T47D (cell line): ENCODE measurements around the gene CBX4.

Experiments
- DNase-seq, 2 experiments: peaks; one replicate each; pipeline versions ENCODE4 v3.0.0 to v3.0.0-alpha.2; 2011 to 2012; ENCODE audit warnings: low read depth in 1 of 2, low spot score in 1 of 2
- JUND ChIP-seq: IDR thresholded peaks from 2 replicates; pipeline ENCODE4 v1.6.1; 2012; ENCODE audit warnings: low read depth
- in situ Hi-C: cut with HindIII; loops from 2 replicates; pipeline ENCODE4 v1.10.0; 2016; ENCODE audit warnings: low sequenced_read_pairs, low pct_unique_long_range_greater_than_20kb

Gene CBX4

GRCh38 chr17:79792341-79792871, 46.8 kb downstream of the CBX4 start:
- TF ChIP-seq JUND, result no peak
- in situ Hi-C loops, result no loop called here
- no peak for DNase-seq

- in situ Hi-C loops, result no loop called here
- no peak for TF ChIP-seq JUND
- no peak for DNase-seq
These were observed 47.5 kb downstream of the CBX4 start for GRCh38 chr17:79791735-79792161.

- TF ChIP-seq JUND, result no peak
- in situ Hi-C loops, result no loop called here
- no peak for DNase-seq
These were observed 48.2 kb downstream of the CBX4 start for GRCh38 chr17:79790805-79791734.

GRCh38 chr17:79789943-79790804, 49.1 kb downstream of the CBX4 start:
- in situ Hi-C loops, result no loop called here
- no peak for DNase-seq
- TF ChIP-seq JUND, result no peak

GRCh38 chr17:79788989-79789942, 50.0 kb downstream of the CBX4 start:
- TF ChIP-seq JUND, result no peak
- in situ Hi-C loops, result no loop called here
- no peak for DNase-seq

- in situ Hi-C loops, result no loop called here
- TF ChIP-seq JUND, result no peak
These were observed 50.8 kb downstream of the CBX4 start for GRCh38 chr17:79788455-79788854.

GRCh38 chr17:79786930-79787643, 52.2 kb downstream of the CBX4 start:
- no peak for TF ChIP-seq JUND
- in situ Hi-C loops, result no loop called here
- DNase-seq, result peak in 1 of 2 experiments; percentile 23

More at GRCh38 chr17:79788455-79788854, 50.8 kb downstream of the CBX4 start:
- DNase-seq, result no peak

GRCh38 chr17:79785900-79786810, 53.1 kb downstream of the CBX4 start:
- in situ Hi-C loops, result no loop called here

GRCh38 chr17:79785017-79785899, 54.0 kb downstream of the CBX4 start:
- no peak for TF ChIP-seq JUND
- in situ Hi-C loops, result no loop called here
- DNase-seq, result no peak

More at GRCh38 chr17:79785900-79786810, 53.1 kb downstream of the CBX4 start:
- no peak for TF ChIP-seq JUND
- peak in 1 of 2 experiments; percentile 10 for DNase-seq
